ENCODE data around the gene CYBC1.
"Not testable (repeated sequence)": the region's sequence is repeated elsewhere in the genome, so short reads cannot be mapped to it uniquely, and the experiment has no call there.

The CYBC1 gene

GRCh38 chr17:82416264-82416663 is 34.3 kb downstream of the CYBC1 start:
- no peak for TF ChIP-seq CTCF (IDR thresholded peaks at IDR 0.05; ENCODE audit: low read depth, low read length)

GRCh38 chr17:82415786-82416185 is 34.8 kb downstream of the CYBC1 start:
- TF ChIP-seq CTCF (IDR thresholded peaks at IDR 0.05; ENCODE audit: low read depth, low read length): no peak
- in situ Hi-C loops (cut with HindIII; ENCODE audit: low sequenced_read_pairs): loop anchor here (10.0 kb wide), 1 partner anchor 71 kb away; no protein-coding TSS in a partner anchor
- H3K4me3 ChIP-seq (ENCODE audit: low read depth, low read length): no peak overlapping the region
- no peak for DNase-seq (ENCODE audit: low read depth, low spot score)

More at GRCh38 chr17:82416264-82416663, 34.3 kb downstream of the CYBC1 start:
- H3K4me3 ChIP-seq (ENCODE audit: low read depth, low read length): no peak overlapping the region
- in situ Hi-C loops (cut with HindIII; ENCODE audit: low sequenced_read_pairs): loop anchor here (10.0 kb wide), 1 partner anchor 71 kb away; no protein-coding TSS in a partner anchor
- no peak for DNase-seq (ENCODE audit: low read depth, low spot score)

- in situ Hi-C loops (cut with HindIII; ENCODE audit: low sequenced_read_pairs): loop anchor here (10.0 kb wide), 1 partner anchor 71 kb away; no protein-coding TSS in a partner anchor
- no peak for DNase-seq (ENCODE audit: low read depth, low spot score)
- TF ChIP-seq CTCF (IDR thresholded peaks at IDR 0.05; ENCODE audit: low read depth, low read length): no peak
Observed at GRCh38 chr17:82415336-82415735, 35.2 kb downstream of the CYBC1 start.

GRCh38 chr17:82414548-82415281 is 35.8 kb downstream of the CYBC1 start:
- no peak overlapping the region for H3K4me3 ChIP-seq (ENCODE audit: low read depth, low read length)
- in situ Hi-C loops (cut with HindIII; ENCODE audit: low sequenced_read_pairs): loop anchor here (10.0 kb wide), 1 partner anchor 70 kb away; no protein-coding TSS in a partner anchor
- DNase-seq (ENCODE audit: low read depth, low spot score): peak; percentile 76
- TF ChIP-seq CTCF (IDR thresholded peaks at IDR 0.05; ENCODE audit: low read depth, low read length): peak; percentile 62

More at GRCh38 chr17:82415336-82415735, 35.2 kb downstream of the CYBC1 start:
- no peak overlapping the region for H3K4me3 ChIP-seq (ENCODE audit: low read depth, low read length)

- TF ChIP-seq CTCF (IDR thresholded peaks at IDR 0.05; ENCODE audit: low read depth, low read length): no peak
- H3K4me3 ChIP-seq (ENCODE audit: low read depth, low read length): no peak overlapping the region
- in situ Hi-C loops (cut with HindIII; ENCODE audit: low sequenced_read_pairs): loop anchor here (10.0 kb wide), 1 partner anchor 68 kb away; no protein-coding TSS in a partner anchor
- no peak for DNase-seq (ENCODE audit: low read depth, low spot score)
Observed at GRCh38 chr17:82412535-82413520, 37.7 kb downstream of the CYBC1 start.

GRCh38 chr17:82412081-82412480 is 38.5 kb downstream of the CYBC1 start:
- DNase-seq (ENCODE audit: low read depth, low spot score): not testable (repeated sequence)
- in situ Hi-C loops (cut with HindIII; ENCODE audit: low sequenced_read_pairs): loop anchor here (10.0 kb wide), 1 partner anchor 67 kb away; no protein-coding TSS in a partner anchor

More at GRCh38 chr17:82412081-82412480, 38.5 kb downstream of the CYBC1 start:
- H3K4me3 ChIP-seq (ENCODE audit: low read depth, low read length): not testable (repeated sequence)

Data from astrocyte of the spinal cord (primary cell).